Fibroblast of mammary gland (primary cell): ENCODE measurements around the gene IMPA2.
A peak's percentile ranks its signal among the peaks of the same experiment; 100 is the strongest.

Experiments
- DNase-seq: peaks from one replicate; pipeline ENCODE4 v3.0.0-alpha.2; 2010; ENCODE audit warnings: low read depth
- H3K4me3 ChIP-seq: 2 replicates; pipeline ENCODE4 v1.5.1; 2011; ENCODE audit warnings: low read depth, mild to moderate bottlenecking, low read length, moderate library complexity; ENCODE audit not compliant: control insufficient read depth
- TF ChIP-seq, protein P1 (sequence below): conservative IDR thresholded peaks from 2 replicates; pipeline ENCODE4 v1.5.1; 2011; ENCODE audit warnings: low read depth, low read length, inconsistent platforms; ENCODE audit not compliant: control insufficient read depth, insufficient read depth

IMPA2 gene

DNA sequence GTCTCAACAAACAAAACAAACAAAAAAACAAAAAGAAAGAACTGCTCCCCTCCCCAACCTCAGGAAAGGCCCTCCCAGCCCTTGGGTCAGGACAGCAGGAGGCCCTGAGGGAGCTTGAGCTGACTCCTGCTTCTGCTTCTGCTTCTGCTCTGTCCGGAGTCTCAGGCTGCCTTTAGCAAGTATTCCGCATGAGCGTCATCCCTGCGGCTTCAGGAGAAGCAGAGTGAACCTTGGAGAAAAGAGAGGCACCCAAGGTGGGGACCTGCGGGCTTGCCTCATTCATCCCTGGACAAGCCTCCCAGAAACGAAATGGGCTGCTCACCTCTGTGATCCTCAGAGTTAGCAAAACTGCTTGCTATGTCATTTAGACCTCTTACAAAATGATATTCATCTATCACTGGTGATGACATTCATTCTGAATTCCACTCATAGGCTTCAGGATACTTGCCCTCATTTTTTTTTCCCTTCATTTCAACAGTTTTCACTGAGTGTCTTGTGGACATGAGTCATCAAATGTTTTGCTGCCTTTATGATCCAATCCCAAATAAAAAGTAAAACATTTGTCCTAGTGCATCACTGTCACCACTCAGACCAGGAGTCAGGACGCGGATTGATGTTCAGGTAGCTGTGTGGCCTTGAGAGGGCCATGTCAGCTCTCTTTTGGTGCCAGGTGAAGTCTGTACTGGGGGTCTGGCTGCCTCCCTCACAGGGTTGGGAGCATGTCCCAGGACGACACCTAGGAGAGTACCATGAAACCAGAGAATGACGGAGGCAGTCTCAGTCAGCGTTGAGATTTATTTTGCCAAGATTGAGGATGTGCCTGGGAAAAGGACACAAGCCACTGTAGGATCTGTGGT lies 51.7 kb downstream of the IMPA2 start:
- TF ChIP-seq, protein P1, sequence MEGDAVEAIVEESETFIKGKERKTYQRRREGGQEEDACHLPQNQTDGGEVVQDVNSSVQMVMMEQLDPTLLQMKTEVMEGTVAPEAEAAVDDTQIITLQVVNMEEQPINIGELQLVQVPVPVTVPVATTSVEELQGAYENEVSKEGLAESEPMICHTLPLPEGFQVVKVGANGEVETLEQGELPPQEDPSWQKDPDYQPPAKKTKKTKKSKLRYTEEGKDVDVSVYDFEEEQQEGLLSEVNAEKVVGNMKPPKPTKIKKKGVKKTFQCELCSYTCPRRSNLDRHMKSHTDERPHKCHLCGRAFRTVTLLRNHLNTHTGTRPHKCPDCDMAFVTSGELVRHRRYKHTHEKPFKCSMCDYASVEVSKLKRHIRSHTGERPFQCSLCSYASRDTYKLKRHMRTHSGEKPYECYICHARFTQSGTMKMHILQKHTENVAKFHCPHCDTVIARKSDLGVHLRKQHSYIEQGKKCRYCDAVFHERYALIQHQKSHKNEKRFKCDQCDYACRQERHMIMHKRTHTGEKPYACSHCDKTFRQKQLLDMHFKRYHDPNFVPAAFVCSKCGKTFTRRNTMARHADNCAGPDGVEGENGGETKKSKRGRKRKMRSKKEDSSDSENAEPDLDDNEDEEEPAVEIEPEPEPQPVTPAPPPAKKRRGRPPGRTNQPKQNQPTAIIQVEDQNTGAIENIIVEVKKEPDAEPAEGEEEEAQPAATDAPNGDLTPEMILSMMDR: no peak

DNA sequence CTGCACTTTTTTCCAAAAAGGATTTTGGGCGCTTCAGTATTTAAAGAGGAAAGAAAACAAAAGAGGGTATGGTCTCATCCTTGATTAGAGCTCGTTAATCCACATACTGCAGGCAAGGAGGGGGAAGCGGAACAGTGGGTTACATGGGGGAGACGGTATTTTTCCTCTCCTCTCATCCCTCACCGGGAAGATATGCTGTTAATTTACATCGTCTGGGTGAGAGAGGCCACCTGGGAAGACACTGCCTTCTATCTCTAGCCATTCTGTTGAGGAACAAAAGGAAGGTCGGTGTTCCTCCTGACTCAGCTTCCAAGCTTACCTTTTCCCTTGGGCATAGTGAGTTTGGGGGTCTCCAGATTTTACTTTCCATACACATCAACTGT lies 52.3 kb downstream of the IMPA2 start:
- DNase-seq: no peak
- TF ChIP-seq, protein P1: no peak
- no peak overlapping the region for H3K4me3 ChIP-seq

More for the DNA sequence above, 51.7 kb downstream of the IMPA2 start:
- H3K4me3 ChIP-seq: no peak overlapping the region
- peak; percentile 89 for DNase-seq

DNA sequence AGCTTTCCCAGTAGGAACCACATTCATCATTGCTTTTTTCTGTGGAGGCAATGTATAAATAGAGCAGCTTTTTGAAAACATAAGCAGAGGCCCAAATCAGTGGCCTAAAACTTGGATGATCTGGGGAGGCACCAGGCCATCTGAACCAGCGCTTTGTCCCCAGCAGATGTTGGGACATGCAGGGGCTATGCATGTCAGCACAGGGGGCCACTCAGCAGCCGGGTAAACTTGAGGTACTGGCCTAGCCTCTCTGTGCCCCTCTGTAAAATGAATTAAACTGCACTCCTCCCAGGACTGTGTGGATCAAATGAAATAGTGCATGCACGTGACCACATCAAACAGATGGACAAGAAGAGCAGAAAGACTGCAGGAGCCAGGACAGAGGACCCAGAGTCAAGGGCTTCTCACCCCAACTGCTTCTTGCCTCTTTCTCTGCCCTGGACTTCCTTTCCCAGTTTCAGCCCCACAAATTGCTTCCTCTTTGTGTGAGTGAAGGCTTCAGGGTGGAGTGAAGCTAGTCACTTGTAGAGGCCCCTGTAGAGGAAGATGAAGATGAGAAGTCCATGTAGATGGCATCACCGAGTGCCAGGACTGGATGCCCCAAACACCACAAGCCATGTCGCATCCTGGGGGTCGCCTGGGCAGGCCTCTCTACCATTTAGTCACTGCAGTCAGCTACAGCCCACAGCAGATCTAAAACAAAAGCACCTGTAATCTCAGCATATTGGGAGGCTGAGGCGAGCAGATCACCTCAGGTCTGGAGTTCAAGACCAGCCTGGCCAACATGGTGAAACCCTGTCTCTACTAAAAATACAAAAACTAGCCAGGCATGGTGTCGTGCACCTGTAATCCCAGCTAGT lies 53.2 kb downstream of the IMPA2 start:
- DNase-seq: no peak
- H3K4me3 ChIP-seq: no peak overlapping the region
- TF ChIP-seq, protein P1: no peak

DNA sequence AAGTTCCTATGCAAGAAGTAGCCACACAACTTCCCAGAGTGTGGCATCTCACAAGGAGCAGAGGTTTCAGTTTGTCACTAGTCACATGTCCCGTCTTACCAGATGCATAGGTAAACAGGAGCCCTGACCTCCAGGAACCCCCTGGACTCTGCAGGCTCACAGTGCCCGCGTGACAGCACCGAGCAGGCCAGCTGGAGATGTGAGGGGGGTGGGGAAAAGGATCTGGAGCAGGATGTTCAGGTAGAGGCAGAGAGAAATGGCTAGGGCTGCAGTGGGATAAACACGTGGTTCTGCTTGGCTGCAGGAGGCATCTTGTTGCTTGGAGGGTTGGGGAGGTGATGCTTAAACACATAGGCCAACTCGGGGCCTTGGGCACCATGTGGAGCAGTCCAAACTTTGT lies 54.2 kb downstream of the IMPA2 start:
- no peak overlapping the region for H3K4me3 ChIP-seq
- TF ChIP-seq, protein P1: no peak
- DNase-seq: no peak

DNA sequence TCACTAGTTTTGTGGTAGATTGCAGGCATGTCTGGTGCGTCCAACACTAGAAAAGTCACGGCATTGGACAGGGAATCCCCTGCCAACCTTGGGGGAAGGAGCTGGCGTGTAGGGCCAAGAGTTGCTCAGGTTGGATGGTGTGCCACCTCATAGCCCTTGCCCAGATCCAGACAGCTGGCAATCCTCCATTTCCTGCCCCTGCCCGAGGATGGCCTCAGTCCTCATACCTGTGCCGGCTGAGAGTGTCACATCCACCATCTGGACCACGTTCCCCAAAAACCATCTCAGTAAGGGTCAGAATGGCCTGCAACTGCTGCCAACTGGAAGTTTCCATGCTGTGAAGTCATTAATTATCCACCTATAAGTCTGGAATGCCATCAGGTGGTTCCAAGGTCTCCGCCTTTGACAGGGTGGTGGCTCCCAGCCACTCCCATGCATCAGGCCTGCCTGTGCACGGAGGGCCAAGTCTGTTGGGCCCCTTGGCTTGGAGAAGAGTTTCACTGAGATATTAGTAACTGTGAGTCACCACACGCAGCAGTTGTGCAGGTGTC lies 55.0 kb downstream of the IMPA2 start:
- TF ChIP-seq, protein P1: no peak
- DNase-seq: no peak
- no peak overlapping the region for H3K4me3 ChIP-seq

DNA sequence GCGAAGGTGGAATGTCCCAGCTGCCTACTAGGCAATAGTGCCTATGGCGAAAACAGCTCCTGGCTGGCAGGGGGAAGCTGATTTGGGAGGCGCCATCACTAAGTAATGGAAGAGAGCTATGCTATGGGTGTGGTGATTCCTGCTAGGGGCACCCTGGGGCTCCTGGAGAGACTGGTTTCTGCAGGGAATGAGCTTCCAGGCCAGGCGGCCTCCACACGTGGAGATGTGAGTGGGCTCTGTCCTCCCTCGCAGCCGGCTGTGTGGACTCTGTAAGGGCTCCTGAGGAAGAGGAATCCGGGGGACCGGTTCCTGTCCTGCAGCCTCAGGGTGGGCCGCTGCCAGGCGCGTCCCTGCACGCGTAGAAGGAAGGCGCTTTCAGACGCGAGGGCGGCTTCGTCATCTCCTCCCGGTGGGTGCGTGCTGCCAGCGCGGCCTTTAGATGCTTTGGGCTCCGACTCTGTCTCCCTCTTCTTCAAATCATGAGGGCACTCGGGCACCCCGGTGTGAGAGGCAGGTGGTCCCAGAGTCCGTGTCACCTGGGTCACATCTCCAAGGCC lies 56.9 kb downstream of the IMPA2 start:
- TF ChIP-seq, protein P1: no peak
- H3K4me3 ChIP-seq: no peak overlapping the region
- peak; percentile 43 for DNase-seq
